Vagina (tissue), 2 donors: Measurements from ENCODE around the gene AFAP1. TPM values are rescaled to one million over a fixed set of nuclear protein-coding genes. Genes with fewer than 3 reads are reported as not detected.

ENCODE experiments used
- DNase-seq, 2 donors: peaks; one replicate each; pipeline ENCODE4 v3.0.0-alpha.2; 2017; ENCODE audit errors: extremely low spot score in 2 of 2
- H3K27ac ChIP-seq: fragments of 200-600 bp; sonication (generic); one replicate; pipeline ENCODE4 v1.5.1; 2019
- H3K27me3 ChIP-seq: fragments of 200-600 bp; sonication (generic); one replicate; pipeline ENCODE4 v1.5.1; 2019
- H3K36me3 ChIP-seq, 2 donors: fragments of 200-600 bp; sonication (generic); one replicate each; pipeline ENCODE4 v1.5.1; 2017 to 2019
- H3K4me1 ChIP-seq: fragments of 200-600 bp; sonication (generic); one replicate; pipeline ENCODE4 v1.5.1; 2019
- H3K4me3 ChIP-seq, 2 donors: fragments of 200-600 bp; sonication (generic); 1 replicate in 1 of 2; 2 replicates in 1 of 2; pipeline ENCODE4 v1.5.1; 2016 to 2019
- H3K9me3 ChIP-seq: fragments of 200-600 bp; sonication (generic); one replicate; pipeline ENCODE4 v1.5.1; 2019
- POLR2A ChIP-seq, 2 donors: fragments of 450-650 bp; IDR thresholded peaks; one replicate each; pipeline ENCODE4 v1.6.1; 2017; ENCODE audit warnings: antibody characterized with exemption in 2 of 2, mild to moderate bottlenecking in 2 of 2, moderate library complexity in 2 of 2
- POLR2AphosphoS5 ChIP-seq, 2 donors: sonication (generic); formaldehyde crosslinking; IDR thresholded peaks; one replicate each; pipeline ENCODE4 v1.9.0; 2017; ENCODE audit warnings: antibody characterized with exemption in 2 of 2, mild to moderate bottlenecking in 2 of 2, low read depth in 1 of 2; ENCODE audit not compliant: insufficient read depth in 1 of 2
- intact Hi-C: fragments of 100-400 bp; cut with DNase I; formaldehyde crosslinking; loops from one replicate; pipeline ENCODE4 v1.15.1; 2023
- total RNA-seq: library from RNA; depleted of rRNA; stranded (reverse); fragments of >200 nt; gene quantifications from one replicate; pipeline ENCODE4 v1.2.3, GENCODE V29; 2016
- TF ChIP-seq, protein P1 (sequence below), 3 experiments: fragments of 450-650 bp in 2 of 3; fragments of 200-600 bp in 1 of 3; sonication (generic) in 1 of 3; IDR thresholded peaks; one replicate each; pipeline ENCODE4 v1.5.1; 2017 to 2019; ENCODE audit warnings: antibody characterized with exemption in 3 of 3, mild to moderate bottlenecking in 2 of 3, moderate library complexity in 2 of 3

AFAP1 gene
- total RNA-seq, 1 donor from 2014 or later = 20.4 TPM

DNA sequence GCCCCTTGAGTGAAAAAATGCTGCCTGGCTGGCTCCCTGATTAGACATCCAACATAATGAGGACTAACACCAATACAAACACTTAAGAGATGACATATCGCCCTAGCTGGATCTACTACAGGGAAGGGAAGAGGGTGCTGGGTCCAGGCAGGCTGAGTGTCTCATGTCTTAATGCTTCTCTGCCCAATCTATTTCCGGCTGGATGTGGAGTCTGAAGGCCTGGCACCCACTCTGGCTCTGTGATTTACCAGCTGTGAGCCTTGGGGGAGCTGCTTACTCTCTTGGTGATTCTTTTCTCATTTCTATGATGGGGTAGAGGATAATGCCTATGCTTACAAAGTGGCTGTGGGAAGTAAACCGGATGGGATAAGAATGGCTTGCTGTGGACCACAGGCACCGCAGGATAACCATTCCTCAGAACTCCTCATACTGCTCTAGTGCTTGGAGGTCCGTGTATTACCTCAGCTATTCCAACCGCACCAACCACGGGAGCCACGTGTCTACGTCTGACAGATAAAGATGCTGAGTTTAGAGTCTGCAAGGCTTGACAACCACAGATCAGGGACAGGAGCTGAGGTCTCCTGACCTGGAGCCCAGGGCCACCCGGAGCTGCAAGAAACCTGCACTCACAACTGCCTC lies 161.7 kb downstream of the AFAP1 start:
- TF ChIP-seq POLR2A (IDR thresholded peaks at IDR 0.05) (no peak), POLR2AphosphoS5 (IDR thresholded peaks at IDR 0.05; ENCODE audit: insufficient read depth in 1 of 2, low read depth in 1 of 2) (no peak)
- TF ChIP-seq, protein P1, sequence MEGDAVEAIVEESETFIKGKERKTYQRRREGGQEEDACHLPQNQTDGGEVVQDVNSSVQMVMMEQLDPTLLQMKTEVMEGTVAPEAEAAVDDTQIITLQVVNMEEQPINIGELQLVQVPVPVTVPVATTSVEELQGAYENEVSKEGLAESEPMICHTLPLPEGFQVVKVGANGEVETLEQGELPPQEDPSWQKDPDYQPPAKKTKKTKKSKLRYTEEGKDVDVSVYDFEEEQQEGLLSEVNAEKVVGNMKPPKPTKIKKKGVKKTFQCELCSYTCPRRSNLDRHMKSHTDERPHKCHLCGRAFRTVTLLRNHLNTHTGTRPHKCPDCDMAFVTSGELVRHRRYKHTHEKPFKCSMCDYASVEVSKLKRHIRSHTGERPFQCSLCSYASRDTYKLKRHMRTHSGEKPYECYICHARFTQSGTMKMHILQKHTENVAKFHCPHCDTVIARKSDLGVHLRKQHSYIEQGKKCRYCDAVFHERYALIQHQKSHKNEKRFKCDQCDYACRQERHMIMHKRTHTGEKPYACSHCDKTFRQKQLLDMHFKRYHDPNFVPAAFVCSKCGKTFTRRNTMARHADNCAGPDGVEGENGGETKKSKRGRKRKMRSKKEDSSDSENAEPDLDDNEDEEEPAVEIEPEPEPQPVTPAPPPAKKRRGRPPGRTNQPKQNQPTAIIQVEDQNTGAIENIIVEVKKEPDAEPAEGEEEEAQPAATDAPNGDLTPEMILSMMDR (IDR thresholded peaks at IDR 0.05) = no peak
- no peak overlapping the region for H3K27ac ChIP-seq
- no peaks in the 10 kb centered on the region for H3K27me3 ChIP-seq
- peaks cover 0 to 32% of the 10 kb centered on the region in 2 donors for H3K36me3 ChIP-seq
- H3K4me1 ChIP-seq = peaks cover 8% of the 10 kb centered on the region
- no peak for DNase-seq
- H3K9me3 ChIP-seq = no peaks in the 10 kb centered on the region
- H3K4me3 ChIP-seq = no peak overlapping the region
- intact Hi-C loops = no loop called here

DNA sequence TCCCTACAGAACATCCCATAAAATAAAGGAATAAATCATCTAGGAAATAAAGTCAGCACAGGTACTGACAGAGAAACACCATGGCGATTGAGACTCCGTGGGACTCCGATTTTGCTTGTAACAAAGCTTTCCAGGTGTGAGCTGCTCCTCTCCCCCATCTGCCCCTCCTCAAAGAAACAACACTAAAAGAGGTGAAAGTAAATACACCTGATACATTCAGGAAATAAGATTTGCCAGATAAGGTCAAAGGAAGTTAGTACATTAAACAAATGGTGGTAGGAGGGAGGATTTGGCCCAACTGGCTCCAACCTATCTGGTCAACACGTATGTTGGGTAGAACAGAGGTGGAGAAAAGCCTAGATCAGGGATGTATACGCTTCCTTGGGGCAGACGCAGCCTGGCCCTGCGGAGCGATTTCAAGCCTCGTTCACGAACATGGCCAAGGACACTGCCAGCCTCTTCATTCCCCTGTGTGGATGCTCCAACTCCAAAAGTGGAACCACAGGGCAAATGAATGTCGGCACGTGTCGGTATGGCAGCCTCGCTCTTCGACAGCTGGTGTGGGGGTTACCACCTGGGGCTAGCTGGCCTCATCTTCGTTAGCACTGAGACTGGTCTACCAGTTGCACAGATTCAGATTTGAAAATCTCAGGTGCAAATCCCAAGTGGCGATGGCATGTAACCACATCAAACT lies 162.5 kb downstream of the AFAP1 start:
- no peak for DNase-seq
- Histone ChIP-seq H3K4me3 (no peak overlapping the region), H3K36me3 (peaks cover 0 to 32% of the 10 kb centered on the region in 2 donors), H3K27me3 (no peaks in the 10 kb centered on the region), H3K9me3 (no peaks in the 10 kb centered on the region), H3K4me1 (peaks cover 8% of the 10 kb centered on the region), H3K27ac (no peak overlapping the region)
- intact Hi-C loops = no loop called here
- no peak for TF ChIP-seq POLR2AphosphoS5 (IDR thresholded peaks at IDR 0.05; ENCODE audit: insufficient read depth in 1 of 2, low read depth in 1 of 2)
- TF ChIP-seq, protein P1 (IDR thresholded peaks at IDR 0.05) = no peak
- no peak for TF ChIP-seq POLR2A (IDR thresholded peaks at IDR 0.05)

DNA sequence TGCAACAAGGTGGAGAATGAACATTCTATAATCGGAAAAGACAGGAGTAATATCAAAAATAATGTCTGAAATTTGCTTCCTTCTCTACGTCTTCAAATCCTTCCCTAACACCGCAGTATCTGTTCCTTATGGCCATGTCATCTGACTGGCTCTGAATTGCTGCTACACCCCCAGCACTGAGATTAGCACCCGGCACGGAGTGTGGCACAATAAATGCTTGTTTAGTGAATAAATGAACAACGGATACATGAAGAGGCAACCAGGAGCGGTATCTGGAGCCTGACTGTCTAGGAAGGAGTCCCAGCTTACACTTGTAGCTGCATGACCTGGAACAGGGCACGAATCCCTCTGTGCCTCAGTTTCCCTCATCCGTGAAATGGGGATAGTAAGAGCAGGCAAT lies 164.3 kb downstream of the AFAP1 start:
- Histone ChIP-seq H3K4me3 (no peak overlapping the region), H3K27ac (no peak overlapping the region), H3K4me1 (no peaks in the 10 kb centered on the region), H3K9me3 (no peaks in the 10 kb centered on the region), H3K27me3 (no peaks in the 10 kb centered on the region), H3K36me3 (peaks cover 0 to 39% of the 10 kb centered on the region in 2 donors)
- TF ChIP-seq POLR2AphosphoS5 (IDR thresholded peaks at IDR 0.05; ENCODE audit: insufficient read depth in 1 of 2, low read depth in 1 of 2) (no peak), POLR2A (IDR thresholded peaks at IDR 0.05) (no peak)
- TF ChIP-seq, protein P1 (IDR thresholded peaks at IDR 0.05) = no peak
- DNase-seq = no peak
- intact Hi-C loops = no loop called here

DNA sequence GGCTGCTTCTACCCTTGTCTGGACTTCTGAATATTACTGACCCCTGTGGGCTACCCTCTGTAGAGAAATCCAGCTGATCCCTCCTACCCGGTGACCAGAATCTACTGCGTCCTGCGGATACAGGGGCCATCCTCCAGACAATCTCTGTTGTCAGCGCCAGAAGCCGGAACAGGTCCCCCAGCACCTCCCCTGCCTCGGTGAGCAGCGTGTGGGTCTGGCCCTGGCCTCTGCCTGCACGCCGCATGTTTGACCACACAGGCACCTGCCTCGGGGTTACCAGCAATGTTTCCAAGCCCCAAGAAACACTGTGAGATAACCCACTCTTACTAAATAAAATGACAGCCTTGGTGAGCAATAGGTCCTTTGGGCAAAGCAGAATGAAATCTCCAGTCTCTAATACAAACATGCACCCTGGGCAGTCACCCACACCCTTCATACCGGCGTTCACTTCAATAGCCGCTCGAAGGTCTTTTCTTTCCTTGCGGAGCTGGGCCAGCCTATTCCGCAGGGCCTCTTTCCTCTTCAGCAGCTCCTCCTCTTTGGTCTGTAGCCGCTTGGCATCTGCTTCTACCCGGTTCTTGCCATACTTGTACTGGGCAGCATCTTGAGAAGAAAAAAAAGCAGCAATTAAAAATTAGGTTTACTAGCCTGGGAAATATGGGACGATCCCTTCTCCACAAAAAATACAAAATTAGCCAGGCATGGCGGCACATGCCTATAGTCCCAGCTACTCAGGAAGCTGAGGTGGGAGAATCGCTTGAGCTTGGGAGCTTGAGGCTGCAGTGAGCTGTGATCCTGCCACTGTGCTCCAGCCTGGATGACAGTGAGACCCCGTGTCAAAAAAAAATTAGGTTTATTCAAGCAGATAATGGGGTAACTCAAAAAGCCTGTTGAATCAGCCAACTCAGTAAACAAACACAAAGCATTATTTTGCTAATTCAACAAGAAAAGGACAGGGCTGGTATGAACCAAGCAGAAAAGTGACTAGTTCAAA lies 165.1 kb downstream of the AFAP1 start:
- no peak for DNase-seq

More for the DNA sequence above, 165.1 kb downstream of the AFAP1 start:
- Histone ChIP-seq H3K4me1 (no peaks in the 10 kb centered on the region), H3K27me3 (no peaks in the 10 kb centered on the region), H3K27ac (no peak overlapping the region), H3K9me3 (no peaks in the 10 kb centered on the region), H3K4me3 (no peak overlapping the region), H3K36me3 (peaks cover 0 to 42% of the 10 kb centered on the region in 2 donors)
- TF ChIP-seq POLR2AphosphoS5 (IDR thresholded peaks at IDR 0.05; ENCODE audit: insufficient read depth in 1 of 2, low read depth in 1 of 2) (no peak), POLR2A (IDR thresholded peaks at IDR 0.05) (no peak)
- TF ChIP-seq, protein P1 (IDR thresholded peaks at IDR 0.05) = no peak
- intact Hi-C loops = no loop called here
